GM12878 (cell line): ENCODE measurements around the gene MRPL30. TPM values are rescaled to one million over a fixed set of nuclear protein-coding genes. Genes with fewer than 3 reads are reported as not detected.

Experiments used
- ATAC-seq: fragments of 200-7000 bp; cut with Tn5 transposase; 3 replicates; pipeline ENCODE4 v1.9.1; 2020; ENCODE audit warnings: mild to moderate bottlenecking, moderate library complexity
- BruUV-seq: library from RNA; stranded (reverse); fragments of 400-500 nt; replicated peaks from 2 replicates; lab custom pipeline; 2021; lab: Mats Ljungman, UMichigan
- CTCF ChIA-PET: fragments of 300-600 bp; sonication (Branson Sonifier 250); formaldehyde crosslinking; extraction: SDS; loops from one replicate; lab custom pipeline; 2021; ENCODE audit warnings: inconsistent platforms; lab: Yijun Ruan, JAX
- POLR2A ChIA-PET: fragments of 350-600 bp; formaldehyde crosslinking; extraction: SDS; loops from one replicate; lab custom pipeline; 2021; ENCODE audit warnings: inconsistent platforms; lab: Charles Lee
- RAD21 ChIA-PET: fragments of 300-600 bp; sonication (Branson Sonifier 250); formaldehyde crosslinking; loops from one replicate; lab custom pipeline; 2023; ENCODE audit warnings: antibody characterized with exemption; ENCODE audit not compliant: unreplicated experiment; lab: Charles Lee
- SMC1A ChIA-PET: fragments of 300-600 bp; sonication (Branson Sonifier 250); formaldehyde crosslinking; loops from one replicate; lab custom pipeline; 2023; ENCODE audit not compliant: unreplicated experiment, uncharacterized antibody; lab: Charles Lee
- DNase-seq: peaks from one replicate; pipeline ENCODE4 v3.0.0-alpha.2; 2011; ENCODE audit warnings: low read depth, low spot score
- FAIRE-seq: peaks from 3 replicates; lab custom pipeline; 2011; peaks lifted over from hg19 to GRCh38; lab: Jason Lieb, UNC
- H2AFZ ChIP-seq: 2 replicates; pipeline ENCODE4 v1.6.0; 2011; ENCODE audit warnings: low read depth, low read length, control low read depth; ENCODE audit not compliant: control insufficient read depth
- H3K27ac ChIP-seq: 2 replicates; pipeline ENCODE4 v1.5.1; 2011; ENCODE audit warnings: control low read depth; ENCODE audit not compliant: control insufficient read depth, insufficient read depth
- H3K27me3 ChIP-seq, 2 experiments: replicated peaks in 1 of 2; 2 replicates each; pipeline versions ENCODE4 v1.6.0 to v1.6.1; 2011; ENCODE audit warnings: low read length in 1 of 2; ENCODE audit not compliant: control insufficient read depth in 2 of 2, insufficient read depth in 2 of 2
- H3K36me3 ChIP-seq, 2 experiments: 2 replicates each; pipeline ENCODE4 v1.5.1; 2011; ENCODE audit warnings: low read length in 1 of 2; ENCODE audit not compliant: control insufficient read depth in 2 of 2, insufficient read depth in 2 of 2
- H3K4me1 ChIP-seq: 2 replicates; pipeline ENCODE4 v1.6.1; 2011; ENCODE audit warnings: mild to moderate bottlenecking, low read length, moderate library complexity, mixed read lengths; ENCODE audit not compliant: control insufficient read depth, insufficient read depth
- H3K4me2 ChIP-seq: 2 replicates; pipeline ENCODE4 v1.6.0; 2011; ENCODE audit warnings: control low read depth; ENCODE audit not compliant: control insufficient read depth, insufficient read depth
- H3K4me3 ChIP-seq: fragments of 200-600 bp; sonication (generic); 2 replicates; pipeline ENCODE4 v1.5.1; 2016
- H3K79me2 ChIP-seq: 2 replicates; pipeline ENCODE4 v1.6.0; 2011; ENCODE audit warnings: low read length; ENCODE audit not compliant: control insufficient read depth, insufficient read depth
- H3K9ac ChIP-seq: 2 replicates; pipeline ENCODE4 v1.8.0; 2011; ENCODE audit warnings: low read length, control low read depth, mixed read lengths; ENCODE audit not compliant: control insufficient read depth, insufficient read depth
- H3K9me3 ChIP-seq: replicated peaks from 3 replicates; pipeline ENCODE4 v1.5.1; 2011; ENCODE audit warnings: mild to moderate bottlenecking, low read length; ENCODE audit not compliant: control insufficient read depth, insufficient read depth
- H4K20me1 ChIP-seq: 2 replicates; pipeline ENCODE4 v1.6.0; 2011; ENCODE audit not compliant: control insufficient read depth, insufficient read depth
- BCL11A ChIP-seq: IDR thresholded peaks from 2 replicates; pipeline ENCODE4 v1.6.1; 2011; ENCODE audit warnings: low read depth, low read length
- CBX5 ChIP-seq: sonication (generic); IDR thresholded peaks from 2 replicates; pipeline ENCODE4 v1.6.1; 2016; ENCODE audit warnings: low read depth, moderate library complexity, mild to moderate bottlenecking, inconsistent platforms
- EED ChIP-seq: sonication (generic); IDR thresholded peaks from 2 replicates; pipeline ENCODE4 v1.6.1; 2016; ENCODE audit warnings: antibody characterized with exemption, low read depth
- ELK1 ChIP-seq: IDR thresholded peaks from 2 replicates; pipeline ENCODE4 v1.6.1; 2012; ENCODE audit warnings: low read depth, low read length, improper control_type of control experiment
- FOS ChIP-seq: IDR thresholded peaks from 3 replicates; pipeline ENCODE4 v1.6.1; 2011; ENCODE audit warnings: borderline replicate concordance; ENCODE audit not compliant: insufficient read length; ENCODE audit errors: extremely low read depth
- GABPA ChIP-seq: IDR thresholded peaks from 2 replicates; pipeline ENCODE4 v1.6.1; 2014; ENCODE audit warnings: antibody characterized with exemption, low read depth, mild to moderate bottlenecking, inconsistent platforms
- GATAD2B ChIP-seq: fragments of 450-650 bp; conservative IDR thresholded peaks from 2 replicates; pipeline ENCODE4 v1.6.1; 2017; ENCODE audit warnings: low read depth, mild to moderate bottlenecking, moderate library complexity
- HDAC2 ChIP-seq: fragments of 200-600 bp; sonication (generic); IDR thresholded peaks from 2 replicates; pipeline ENCODE4 v1.6.1; 2017
- IRF4 ChIP-seq: IDR thresholded peaks from 2 replicates; pipeline ENCODE4 v1.6.1; 2011; ENCODE audit warnings: low read depth, low read length
- JUND ChIP-seq: IDR thresholded peaks from 2 replicates; pipeline ENCODE4 v1.6.1; 2012; ENCODE audit warnings: low read depth, mild to moderate bottlenecking, low read length, improper control_type of control experiment, moderate library complexity
- NFIC ChIP-seq: IDR thresholded peaks from 2 replicates; pipeline ENCODE4 v1.6.1; 2012; ENCODE audit warnings: low read depth, mild to moderate bottlenecking, inconsistent platforms, low read length, moderate library complexity
- NFYA ChIP-seq: IDR thresholded peaks from 2 replicates; pipeline ENCODE4 v1.6.1; 2011; ENCODE audit warnings: low read depth, mild to moderate bottlenecking, low read length, improper control_type of control experiment, borderline replicate concordance
- ZBED1 ChIP-seq: IDR thresholded peaks from 2 replicates; pipeline ENCODE4 v1.6.1; 2016; ENCODE audit warnings: borderline replicate concordance
- ZSCAN29 ChIP-seq: fragments of 450-650 bp; IDR thresholded peaks from 2 replicates; pipeline ENCODE4 v1.6.1; 2017; ENCODE audit warnings: mild to moderate bottlenecking, moderate library complexity
- ZZZ3 ChIP-seq: IDR thresholded peaks from 2 replicates; pipeline ENCODE4 v1.6.1; 2011; ENCODE audit warnings: low read depth; ENCODE audit not compliant: control insufficient read depth, insufficient read length
- WGBS: methylation state at CpG from one replicate; pipeline ENCODE4 v1.1.6; 2016; ENCODE audit warnings: low lambda C conversion rate; ENCODE audit not compliant: insufficient replicate concordance, insufficient coverage; ENCODE audit errors: missing lambda C conversion rate; 5-methylcytosine and 5-hydroxymethylcytosine counted together
- in situ Hi-C: fragments of 300-500 bp; cut with MboI; formaldehyde crosslinking; loops from 9 replicates; pipeline ENCODE4 v1.14.3; 2018; ENCODE audit warnings: mixed read lengths
- intact Hi-C: fragments of 100-400 bp; cut with micrococcal nuclease; formaldehyde crosslinking; loops from one replicate; pipeline ENCODE4 v1.14.2; 2022; ENCODE audit not compliant: unreplicated experiment
- polyA plus RNA-seq, 11 experiments: library from polyadenylated mRNA; depleted of rRNA in 4 of 11; unstranded in 6 of 11; stranded (reverse) in 5 of 11; fragments of >200 nt; fragmentation: Nextera tagmentation in 4 of 11; fragmentation: Illumina TruSeq in 1 of 11; extraction: Ambion mirVana in 4 of 11; extraction: Trizol in 1 of 11; gene quantifications; 1 replicate in 1 of 11; 2 replicates in 10 of 11; pipeline versions ENCODE4 v1.2.1 to v1.2.3, GENCODE V29; 2011 to 2016; ENCODE audit warnings: inconsistent platforms in 2 of 11, missing spikeins in 2 of 11, low read depth in 1 of 11
- total RNA-seq, 4 experiments: library from RNA; depleted of rRNA in 3 of 4; stranded (reverse); fragments of >200 nt in 3 of 4; fragmentation: Illumina TruSeq in 1 of 4; extraction: Trizol in 1 of 4; gene quantifications; 2 replicates each; pipeline versions ENCODE4 v1.2.1 to v1.2.3, GENCODE V29; 2013 to 2021

Gene MRPL30
- total and polyA plus RNA-seq, 10 of the 15 experiments (the other 5 are each of a cell fraction or from before 2014, with no cell fraction given): 33.6 to 63.3 (median 40.1) TPM

- Histone ChIP-seq H3K9ac (no peak overlapping the region), H2AFZ (no peak overlapping the region), H3K36me3 (no peaks in the 10 kb centered on the region), H3K4me3 (no peak overlapping the region), H4K20me1 (no peaks in the 10 kb centered on the region), H3K9me3 (no peaks in the 10 kb centered on the region), H3K4me1 (no peaks in the 10 kb centered on the region)
- in situ Hi-C loops: no loop called here
- ATAC-seq (no peak), DNase-seq (no peak)
- CTCF ChIA-PET: interaction anchor here (0.6 to 1.5 kb wide), 2 partner anchors 11 to 688 kb away, joined by 3 to 9 read pairs; partner anchors contain the start of gene C2orf15
- POLR2A ChIA-PET: interaction anchor here (2.6 kb wide), 1 partner anchor 11 kb away, joined by 10 read pairs; the partner anchor contains the start of gene C2orf15
- RAD21 ChIA-PET: no interaction called here
- 89% methylated on average over 7 of the region's 7 CpGs for WGBS
- TF ChIP-seq FOS: no peak
- TF ChIP-seq BCL11A: no peak
- no peak for TF ChIP-seq NFYA
- TF ChIP-seq JUND: no peak
- no peak for TF ChIP-seq EED
- no peak for TF ChIP-seq HDAC2
- no peak for TF ChIP-seq GABPA
- TF ChIP-seq ZZZ3: no peak
- TF ChIP-seq ELK1: no peak
- TF ChIP-seq CBX5: no peak
- no peak for TF ChIP-seq ZSCAN29
- no peak for TF ChIP-seq NFIC
- no peak for TF ChIP-seq GATAD2B
- TF ChIP-seq IRF4: no peak
- TF ChIP-seq ZBED1: no peak
- TF ChIP-seq, all 136 proteins: peak for 0
- intact Hi-C loops: loop anchor here (10.0 kb wide), 1 partner anchor 508 kb away; no protein-coding TSS in a partner anchor
- no TSS peak for BruUV-seq
- SMC1A ChIA-PET: interaction anchor here (1.3 to 1.4 kb wide), 3 partner anchors 9 to 22 kb away, joined by 3 read pairs; no protein-coding TSS in a partner anchor
- Histone ChIP-seq H3K4me2 (peak overlapping the region; percentile 30; the same call in 1 of the 2 replicates), H3K27me3 (no peaks in the 10 kb centered on the region), H3K79me2 (peaks cover 11% of the 10 kb centered on the region), H3K27ac (no peak overlapping the region)
- no peak for FAIRE-seq
These were observed 28.6 kb upstream of the MRPL30 start for GRCh38 chr2:99152199-99152895.
